CD4-positive, alpha-beta memory T cell (primary cell): ENCODE data around the gene CALR. TPM values are rescaled to one million over a fixed set of nuclear protein-coding genes. Genes with fewer than 3 reads are reported as not detected.

ENCODE experiments used
- CTCF ChIA-PET: fragments of 350-600 bp; sonication (Branson Sonifier 250); formaldehyde crosslinking; loops from one replicate; lab custom pipeline; 2021; ENCODE audit warnings: inconsistent platforms; ENCODE audit not compliant: partially characterized antibody; lab: Charles Lee
- POLR2A ChIA-PET: fragments of 350-600 bp; sonication (Branson Sonifier 250); formaldehyde crosslinking; loops from one replicate; lab custom pipeline; 2021; ENCODE audit not compliant: partially characterized antibody; lab: Charles Lee
- DNase-seq, 5 donors: peaks; one replicate each; pipeline versions ENCODE4 v3.0.0 to v3.0.0-alpha.2; 2020 to 2022; ENCODE audit warnings: mixed read lengths in 1 of 5
- H3K27ac ChIP-seq: one replicate; pipeline ENCODE4 v1.7.0; 2013; ENCODE audit warnings: low read depth, low read length
- H3K27me3 ChIP-seq: 2 replicates; pipeline ENCODE4 v1.7.0; 2013; ENCODE audit warnings: mild to moderate bottlenecking, low read length, moderate library complexity; ENCODE audit not compliant: insufficient read depth
- H3K36me3 ChIP-seq: 2 replicates; pipeline ENCODE4 v1.7.0; 2013; ENCODE audit warnings: mild to moderate bottlenecking, low read length, moderate library complexity; ENCODE audit not compliant: insufficient read depth
- H3K4me1 ChIP-seq: 2 replicates; pipeline ENCODE4 v1.7.0; 2013; ENCODE audit warnings: mild to moderate bottlenecking, low read length, moderate library complexity; ENCODE audit not compliant: insufficient read depth
- H3K4me3 ChIP-seq, 2 donors: one replicate each; pipeline ENCODE4 v1.7.0; 2013; ENCODE audit warnings: low read length in 2 of 2, mild to moderate bottlenecking in 1 of 2
- H3K9me3 ChIP-seq, 2 donors: one replicate each; pipeline ENCODE4 v1.7.0; 2013; ENCODE audit warnings: low read length in 2 of 2, control low read depth in 1 of 2; ENCODE audit not compliant: control insufficient read depth in 1 of 2
- H3K27ac Mint-ChIP-seq, 7 donors: one replicate each; pipeline ENCODE4 v1.8.0; 2020 to 2021; ENCODE audit warnings: mixed read lengths in 7 of 7, mild to moderate bottlenecking in 6 of 7, inconsistent platforms in 3 of 7, moderate library complexity in 3 of 7
- H3K27me3 Mint-ChIP-seq, 2 donors: one replicate each; pipeline ENCODE4 v1.8.0; 2020 to 2021; ENCODE audit warnings: mixed read lengths in 2 of 2
- H3K36me3 Mint-ChIP-seq, 2 donors: one replicate each; pipeline ENCODE4 v1.8.0; 2020 to 2021; ENCODE audit warnings: mixed read lengths in 2 of 2, inconsistent platforms in 1 of 2, mild to moderate bottlenecking in 1 of 2
- H3K4me1 Mint-ChIP-seq, 4 donors: one replicate each; pipeline ENCODE4 v1.8.0; 2020 to 2021; ENCODE audit warnings: mixed read lengths in 4 of 4, mild to moderate bottlenecking in 1 of 4
- H3K4me3 Mint-ChIP-seq, 8 donors: one replicate each; pipeline ENCODE4 v1.8.0; 2020 to 2021; ENCODE audit warnings: mixed read lengths in 8 of 8, mild to moderate bottlenecking in 7 of 8, moderate library complexity in 6 of 8, inconsistent platforms in 3 of 8
- H3K9me3 Mint-ChIP-seq, 8 donors: one replicate each; pipeline ENCODE4 v1.8.0; 2020 to 2021; ENCODE audit warnings: mixed read lengths in 8 of 8, mild to moderate bottlenecking in 5 of 8, inconsistent platforms in 3 of 8, moderate library complexity in 1 of 8
- intact Hi-C: fragments of 100-400 bp; cut with micrococcal nuclease; formaldehyde crosslinking; loops from one replicate; pipeline ENCODE4 v1.15.1; 2023
- polyA plus RNA-seq, 2 donors: library from polyadenylated mRNA; unstranded; fragments of 300-500 nt; fragmentation: Illumina TruSeq; gene quantifications; one replicate each; pipeline ENCODE4 v1.2.3, GENCODE V29; 2021
- total RNA-seq, 2 experiments: library from RNA; stranded (reverse); gene quantifications; one replicate each; pipeline ENCODE4 v1.2.3, GENCODE V29; 2021

CALR gene
- total and polyA plus RNA-seq, 4 experiments from 2014 or later, result 87.5 to 499 (median 318) TPM

DNA sequence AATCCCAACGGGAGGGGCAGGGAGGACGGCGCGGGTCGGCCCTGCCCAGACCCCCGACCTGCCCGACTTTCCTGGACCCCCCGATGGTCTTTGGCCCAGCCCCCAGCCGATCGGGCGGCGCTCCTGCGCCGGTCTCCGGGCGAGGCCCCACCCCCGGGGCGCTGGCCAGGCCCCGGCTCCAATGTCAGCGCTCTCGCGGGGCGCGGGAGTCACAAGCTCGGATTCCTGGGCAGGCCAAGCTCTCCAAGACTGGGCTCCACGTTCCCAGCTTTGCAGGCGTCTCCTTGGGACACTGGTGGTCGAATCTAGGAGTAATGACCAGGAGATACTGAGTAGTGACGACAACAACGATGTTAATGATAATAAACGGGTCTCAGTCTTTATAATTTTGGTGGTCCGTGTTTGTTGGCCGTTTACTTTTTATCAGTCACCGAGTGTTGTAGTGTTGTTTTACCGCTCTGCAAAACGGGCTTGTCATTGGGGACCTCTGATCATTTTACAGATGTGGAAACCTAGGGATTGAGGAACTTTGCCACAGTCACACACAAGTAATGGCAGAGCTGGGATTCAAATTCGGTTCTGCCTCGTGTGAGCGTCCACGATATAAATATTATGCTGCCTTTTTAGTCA lies 7.8 kb downstream of the CALR start:
- Histone ChIP-seq H3K27me3 (no peaks in the 10 kb centered on the region), H3K36me3 (peaks cover 61% of the 10 kb centered on the region), H3K4me1 (peaks cover 25% of the 10 kb centered on the region), H3K27ac (peak overlapping the region; percentile 78), H3K9me3 (no peaks in the 10 kb centered on the region), H3K4me3 (peak overlapping the region in 1 of 2 donors; percentile 64)
- peaks cover 0 to 2% of the 10 kb centered on the region in 2 donors for H3K27me3 Mint-ChIP-seq
- H3K36me3 Mint-ChIP-seq, result peaks cover 37 to 69% of the 10 kb centered on the region in 2 donors
- peak overlapping the region; percentile 79 to 91 (median 86) for H3K4me3 Mint-ChIP-seq
- intact Hi-C loops, result loop anchor here (5.0 kb wide), 1 partner anchor 154 kb away; the partner anchor contains the start of gene JUNB
- POLR2A ChIA-PET, result interaction anchor here (0.6 to 2.7 kb wide), 5 partner anchors 8 to 32 kb away, joined by 3 to 13 read pairs (median 4); partner anchors contain the start of genes FARSA and GADD45GIP1
- CTCF ChIA-PET, result interaction anchor here (0.8 to 1.3 kb wide), 2 partner anchors 20 to 61 kb away, joined by 3 to 5 read pairs; no protein-coding TSS in a partner anchor
- DNase-seq, result peak in 1 of 5 donors; percentile 43
- H3K9me3 Mint-ChIP-seq, result peaks cover 0 to 3% (median 0%) of the 10 kb centered on the region in 8 donors
- peaks cover 14 to 52% (median 27%) of the 10 kb centered on the region in 4 donors for H3K4me1 Mint-ChIP-seq
- peak overlapping the region; percentile 83 to 99 (median 96) for H3K27ac Mint-ChIP-seq

DNA sequence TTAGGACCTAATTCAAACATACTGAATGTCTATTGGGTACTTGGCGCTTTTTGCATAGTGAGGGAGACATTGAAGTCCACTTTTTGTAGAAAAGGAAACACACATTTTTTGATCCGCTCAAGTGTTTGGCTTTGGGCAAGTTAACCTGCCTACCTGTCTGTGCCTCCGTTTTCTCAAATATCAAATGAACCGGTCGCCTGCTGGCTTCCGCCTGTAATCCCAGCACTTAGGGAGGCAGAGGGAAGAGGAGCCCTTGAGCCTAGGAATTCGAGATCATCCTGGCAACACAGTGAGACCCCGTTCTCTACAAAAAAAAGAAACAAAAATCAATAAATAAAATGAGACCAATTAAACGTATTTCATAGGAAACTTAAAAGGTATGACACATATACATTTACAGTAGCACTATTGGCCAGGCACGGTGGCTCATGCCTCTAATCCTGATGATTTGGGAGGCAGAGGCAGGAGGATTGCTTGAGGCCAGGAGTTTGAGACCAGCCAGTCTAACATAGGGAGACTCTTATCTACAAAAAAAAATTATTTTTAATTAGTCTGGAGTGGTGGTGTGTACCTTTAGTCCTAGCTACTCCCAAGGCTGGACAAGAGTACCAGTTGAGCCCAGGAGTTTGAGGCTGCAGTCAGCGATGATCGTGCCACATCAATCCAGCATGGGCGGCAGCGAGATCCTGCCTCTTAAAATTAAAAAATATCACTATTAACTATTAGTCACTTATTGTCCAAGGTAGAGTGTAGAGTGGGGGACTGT lies 8.5 kb downstream of the CALR start:
- intact Hi-C loops, result loop anchor here (5.0 kb wide), 1 partner anchor 155 kb away; the partner anchor contains the start of gene JUNB
- Histone ChIP-seq H3K9me3 (no peaks in the 10 kb centered on the region), H3K4me1 (peaks cover 25% of the 10 kb centered on the region), H3K36me3 (peaks cover 57% of the 10 kb centered on the region), H3K4me3 (peak overlapping the region in 1 of 2 donors; percentile 64), H3K27me3 (no peaks in the 10 kb centered on the region), H3K27ac (peak overlapping the region; percentile 78)
- Mint-ChIP-seq H3K27me3 (peaks cover 0 to 2% of the 10 kb centered on the region in 2 donors), H3K9me3 (peaks cover 0 to 3% (median 0%) of the 10 kb centered on the region in 8 donors), H3K27ac (peak overlapping the region; percentile 83 to 99 (median 94)), H3K4me1 (peaks cover 14 to 52% (median 27%) of the 10 kb centered on the region in 4 donors), H3K4me3 (peak overlapping the region; percentile 79 to 91 (median 86)), H3K36me3 (peaks cover 44 to 73% of the 10 kb centered on the region in 2 donors)
- DNase-seq, result no peak
- ChIA-PET POLR2A (interaction anchor here (0.6 to 2.7 kb wide), 8 partner anchors 9 to 156 kb away, joined by 3 to 13 read pairs (median 5); partner anchors contain the start of genes CALR, FARSA, GADD45GIP1 and JUNB), CTCF (interaction anchor here (0.8 to 1.5 kb wide), 3 partner anchors 18 to 62 kb away, joined by 3 to 7 read pairs (median 5); no protein-coding TSS in a partner anchor)

DNA sequence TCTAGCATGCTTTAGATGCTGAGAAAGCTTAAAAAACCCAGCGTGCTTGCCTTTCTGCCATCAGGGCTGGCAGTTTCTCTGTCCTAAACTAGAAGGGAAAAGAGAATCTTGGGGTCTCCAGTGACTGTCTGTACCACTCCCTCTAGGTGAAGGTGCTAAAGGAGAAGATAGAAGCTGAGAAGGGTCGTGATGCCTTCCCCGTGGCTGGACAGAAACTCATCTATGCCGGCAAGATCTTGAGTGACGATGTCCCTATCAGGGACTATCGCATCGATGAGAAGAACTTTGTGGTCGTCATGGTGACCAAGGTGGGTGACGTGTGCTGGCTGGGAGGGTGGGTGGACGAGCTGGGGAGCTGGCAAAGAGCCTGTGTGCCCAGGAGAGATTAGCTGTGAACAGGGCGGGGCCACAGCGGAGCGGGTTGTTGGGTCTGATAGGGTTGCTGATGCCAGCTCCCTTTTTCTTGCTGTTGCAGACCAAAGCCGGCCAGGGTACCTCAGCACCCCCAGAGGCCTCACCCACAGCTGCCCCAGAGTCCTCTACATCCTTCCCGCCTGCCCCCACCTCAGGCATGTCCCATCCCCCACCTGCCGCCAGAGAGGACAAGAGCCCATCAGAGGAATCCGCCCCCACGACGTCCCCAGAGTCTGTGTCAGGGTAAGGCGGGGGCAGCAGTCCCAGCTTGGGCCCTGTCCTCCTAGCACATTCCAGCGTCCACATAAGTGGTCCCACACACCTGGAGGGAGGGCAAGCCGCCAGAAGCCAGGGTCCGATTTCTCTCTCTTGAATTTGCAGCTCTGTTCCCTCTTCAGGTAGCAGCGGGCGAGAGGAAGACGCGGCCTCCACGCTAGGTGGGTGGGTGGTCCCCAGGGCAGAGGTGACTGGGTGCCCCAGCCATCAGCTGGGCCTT lies 9.5 kb downstream of the CALR start:
- CTCF ChIA-PET, result interaction anchor here (1.5 kb wide), 1 partner anchor 17 kb away, joined by 7 read pairs; no protein-coding TSS in a partner anchor
- no peaks in the 10 kb centered on the region for H3K27me3 ChIP-seq
- POLR2A ChIA-PET, result interaction anchor here (0.9 to 2.7 kb wide), 6 partner anchors 8 to 157 kb away, joined by 3 to 13 read pairs (median 5); partner anchors contain the start of genes CALR, FARSA, GADD45GIP1 and GCDH
- intact Hi-C loops, result loop anchor here (5.0 kb wide), 1 partner anchor 156 kb away; the partner anchor contains the start of gene JUNB
- H3K4me1 Mint-ChIP-seq, result peaks cover 12 to 46% (median 22%) of the 10 kb centered on the region in 4 donors
- H3K4me3 Mint-ChIP-seq, result peak overlapping the region in 5 of 8 donors; percentile 13 to 26 (median 18)
- H3K27ac Mint-ChIP-seq, result peak overlapping the region; percentile 10 to 99 (median 70)
- H3K36me3 Mint-ChIP-seq, result peaks cover 36 to 72% of the 10 kb centered on the region in 2 donors
- H3K27me3 Mint-ChIP-seq, result peaks cover 0 to 2% of the 10 kb centered on the region in 2 donors
- H3K4me3 ChIP-seq, result no peak overlapping the region
- H3K9me3 ChIP-seq, result no peaks in the 10 kb centered on the region
- peak overlapping the region; percentile 0 for H3K27ac ChIP-seq
- peaks cover 25% of the 10 kb centered on the region for H3K4me1 ChIP-seq
- H3K36me3 ChIP-seq, result peaks cover 50% of the 10 kb centered on the region
- DNase-seq, result peak in 1 of 5 donors; percentile 38
- peaks cover 0 to 3% (median 0%) of the 10 kb centered on the region in 8 donors for H3K9me3 Mint-ChIP-seq

DNA sequence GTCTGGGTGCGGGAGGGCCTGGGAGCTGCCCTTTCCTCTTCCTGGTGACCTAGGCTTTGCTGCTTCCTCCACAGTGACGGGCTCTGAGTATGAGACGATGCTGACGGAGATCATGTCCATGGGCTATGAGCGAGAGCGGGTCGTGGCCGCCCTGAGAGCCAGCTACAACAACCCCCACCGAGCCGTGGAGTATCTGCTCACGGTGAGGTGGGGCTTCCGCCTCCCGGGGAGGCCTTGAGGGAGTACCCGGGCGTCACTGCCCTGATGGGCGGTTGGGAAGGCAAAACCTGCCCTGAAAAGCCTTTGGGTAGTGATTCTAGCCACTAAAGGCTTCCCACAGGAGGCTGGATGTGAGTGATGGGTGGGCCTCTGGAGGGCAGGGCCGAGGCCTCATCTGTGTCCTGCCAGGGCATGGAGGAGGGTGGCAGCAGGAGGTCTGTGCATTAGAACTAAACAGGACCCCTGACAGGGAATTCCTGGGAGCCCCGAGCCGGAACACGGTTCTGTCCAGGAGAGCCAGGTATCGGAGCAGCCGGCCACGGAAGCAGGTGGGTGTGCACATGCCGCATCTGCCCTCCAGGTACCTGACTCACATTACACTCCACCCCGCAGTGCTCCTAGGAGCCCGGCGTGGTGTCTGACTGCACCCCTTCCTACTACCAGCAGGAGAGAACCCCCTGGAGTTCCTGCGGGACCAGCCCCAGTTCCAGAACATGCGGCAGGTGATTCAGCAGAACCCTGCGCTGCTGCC lies 10.4 kb downstream of the CALR start:
- H3K36me3 Mint-ChIP-seq, result peaks cover 30 to 71% of the 10 kb centered on the region in 2 donors
- intact Hi-C loops, result loop anchor here (5.0 kb wide), 1 partner anchor 156 kb away; the partner anchor contains the start of gene JUNB
- POLR2A ChIA-PET, result interaction anchor here (0.9 to 2.0 kb wide), 6 partner anchors 7 to 158 kb away, joined by 3 to 12 read pairs (median 6); partner anchors contain the start of genes CALR, FARSA, GADD45GIP1 and JUNB

DNA sequence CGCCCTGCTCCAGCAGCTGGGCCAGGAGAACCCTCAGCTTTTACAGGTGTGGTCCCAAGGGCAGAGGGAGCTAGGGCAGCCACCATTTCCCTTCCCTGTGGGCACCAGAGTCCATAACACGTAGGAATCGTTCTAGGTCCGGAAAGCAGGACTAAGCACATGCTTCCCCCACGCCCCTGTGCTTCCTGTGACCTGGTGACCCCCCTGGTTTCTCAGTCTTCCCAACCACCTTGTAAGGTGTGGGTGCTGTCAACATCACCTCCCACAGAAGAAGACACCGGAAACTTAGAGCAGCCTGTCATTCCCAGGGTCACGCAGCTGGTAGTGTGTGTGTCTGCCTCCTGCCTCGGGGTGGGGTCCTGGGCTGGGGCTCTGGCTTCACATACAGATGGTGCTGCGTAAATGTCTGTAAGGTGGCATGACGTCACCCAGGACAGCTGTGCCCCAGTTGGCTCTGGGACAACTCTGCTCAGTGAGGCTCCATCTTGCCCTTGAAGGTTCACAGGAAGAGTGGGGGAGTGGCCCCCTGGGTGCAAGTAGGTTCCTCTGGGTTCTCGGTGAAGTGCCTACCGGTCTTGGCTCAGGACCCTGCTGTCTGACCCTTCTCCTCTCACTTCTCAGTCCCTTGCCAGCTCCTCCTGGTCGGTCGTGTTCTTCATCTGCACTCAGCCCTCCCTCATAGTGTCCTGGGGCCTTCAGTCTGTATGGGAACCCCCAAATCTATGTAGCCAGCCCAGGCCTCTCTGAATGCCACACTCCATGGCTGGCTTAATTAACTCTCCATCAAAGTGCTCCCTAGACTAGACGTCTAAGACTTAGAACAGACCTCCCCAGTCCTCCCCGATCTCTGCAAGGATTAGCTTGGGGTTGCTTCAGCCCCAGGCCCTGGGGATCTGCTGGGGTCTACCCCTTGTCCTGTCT lies 11.2 kb downstream of the CALR start:
- H3K27me3 ChIP-seq, result no peaks in the 10 kb centered on the region
- peaks cover 30 to 72% of the 10 kb centered on the region in 2 donors for H3K36me3 Mint-ChIP-seq
- H3K4me1 Mint-ChIP-seq, result peaks cover 11 to 37% (median 18%) of the 10 kb centered on the region in 4 donors
- H3K4me3 Mint-ChIP-seq, result peak overlapping the region in 2 of 8 donors; percentile 6 to 25
- no peak for DNase-seq
- H3K4me1 ChIP-seq, result peaks cover 25% of the 10 kb centered on the region
- intact Hi-C loops, result loop anchor here (5.0 kb wide), 1 partner anchor 157 kb away; the partner anchor contains the start of gene JUNB
- H3K27me3 Mint-ChIP-seq, result peaks cover 0 to 2% of the 10 kb centered on the region in 2 donors
- ChIA-PET CTCF (interaction anchor here (0.8 to 2.4 kb wide), 2 partner anchors 15 to 16 kb away, joined by 5 read pairs; no protein-coding TSS in a partner anchor), POLR2A (interaction anchor here (1.1 to 2.0 kb wide), 2 partner anchors 11 to 16 kb away, joined by 4 to 10 read pairs; partner anchors contain the start of genes CALR and FARSA)
- peaks cover 44% of the 10 kb centered on the region for H3K36me3 ChIP-seq
- H3K27ac ChIP-seq, result no peak overlapping the region
- H3K9me3 Mint-ChIP-seq, result peaks cover 0 to 3% (median 0%) of the 10 kb centered on the region in 8 donors
- H3K4me3 ChIP-seq, result no peak overlapping the region
- no peaks in the 10 kb centered on the region for H3K9me3 ChIP-seq
- peak overlapping the region in 2 of 7 donors; percentile 55 to 85 for H3K27ac Mint-ChIP-seq

More for the DNA sequence above, 10.4 kb downstream of the CALR start:
- H3K4me1 ChIP-seq, result peaks cover 25% of the 10 kb centered on the region
- Mint-ChIP-seq H3K27me3 (peaks cover 0 to 2% of the 10 kb centered on the region in 2 donors), H3K27ac (peak overlapping the region in 4 of 7 donors; percentile 29 to 99 (median 60)), H3K9me3 (peaks cover 0 to 3% (median 0%) of the 10 kb centered on the region in 8 donors), H3K4me3 (peak overlapping the region in 2 of 8 donors; percentile 4 to 40), H3K4me1 (peaks cover 9 to 39% (median 16%) of the 10 kb centered on the region in 4 donors)
- peaks cover 49% of the 10 kb centered on the region for H3K36me3 ChIP-seq
- H3K27ac ChIP-seq, result no peak overlapping the region
- no peaks in the 10 kb centered on the region for H3K9me3 ChIP-seq
- H3K27me3 ChIP-seq, result no peaks in the 10 kb centered on the region
- CTCF ChIA-PET, result interaction anchor here (0.8 to 1.5 kb wide), 2 partner anchors 16 to 17 kb away, joined by 5 to 7 read pairs; no protein-coding TSS in a partner anchor
- H3K4me3 ChIP-seq, result no peak overlapping the region
- peak in 1 of 5 donors; percentile 28 for DNase-seq
